Measurements from ENCODE around the gene CCDC102B.

CCDC102B gene

DNA sequence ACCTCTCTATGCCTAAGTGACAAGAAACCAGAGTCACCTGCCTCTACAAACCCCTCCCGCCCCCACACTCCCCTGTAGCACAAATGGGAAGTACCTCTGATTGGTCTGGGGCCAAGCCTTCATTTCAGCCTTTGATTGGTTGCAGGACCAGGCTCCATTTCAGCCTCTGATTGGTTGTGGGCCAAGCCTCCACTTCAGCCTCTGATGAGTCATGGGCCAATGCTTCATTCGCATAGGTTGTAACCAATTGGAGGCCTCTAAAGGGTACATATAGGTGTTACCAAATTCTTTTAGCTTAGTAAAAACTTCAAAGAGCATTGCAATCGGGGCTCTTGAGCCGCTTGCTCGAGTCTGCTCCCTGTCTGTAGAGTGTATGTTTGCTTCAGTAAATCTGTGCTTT lies 25.0 kb downstream of the CCDC102B start:
- DNase-seq (ENCODE audit: low read depth): no peak
- TF ChIP-seq, protein P1, sequence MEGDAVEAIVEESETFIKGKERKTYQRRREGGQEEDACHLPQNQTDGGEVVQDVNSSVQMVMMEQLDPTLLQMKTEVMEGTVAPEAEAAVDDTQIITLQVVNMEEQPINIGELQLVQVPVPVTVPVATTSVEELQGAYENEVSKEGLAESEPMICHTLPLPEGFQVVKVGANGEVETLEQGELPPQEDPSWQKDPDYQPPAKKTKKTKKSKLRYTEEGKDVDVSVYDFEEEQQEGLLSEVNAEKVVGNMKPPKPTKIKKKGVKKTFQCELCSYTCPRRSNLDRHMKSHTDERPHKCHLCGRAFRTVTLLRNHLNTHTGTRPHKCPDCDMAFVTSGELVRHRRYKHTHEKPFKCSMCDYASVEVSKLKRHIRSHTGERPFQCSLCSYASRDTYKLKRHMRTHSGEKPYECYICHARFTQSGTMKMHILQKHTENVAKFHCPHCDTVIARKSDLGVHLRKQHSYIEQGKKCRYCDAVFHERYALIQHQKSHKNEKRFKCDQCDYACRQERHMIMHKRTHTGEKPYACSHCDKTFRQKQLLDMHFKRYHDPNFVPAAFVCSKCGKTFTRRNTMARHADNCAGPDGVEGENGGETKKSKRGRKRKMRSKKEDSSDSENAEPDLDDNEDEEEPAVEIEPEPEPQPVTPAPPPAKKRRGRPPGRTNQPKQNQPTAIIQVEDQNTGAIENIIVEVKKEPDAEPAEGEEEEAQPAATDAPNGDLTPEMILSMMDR (conservative IDR thresholded peaks at IDR 0.05; ENCODE audit: low read length): no peak
- no peak overlapping the region for H3K4me3 ChIP-seq (ENCODE audit: low read length)

DNA sequence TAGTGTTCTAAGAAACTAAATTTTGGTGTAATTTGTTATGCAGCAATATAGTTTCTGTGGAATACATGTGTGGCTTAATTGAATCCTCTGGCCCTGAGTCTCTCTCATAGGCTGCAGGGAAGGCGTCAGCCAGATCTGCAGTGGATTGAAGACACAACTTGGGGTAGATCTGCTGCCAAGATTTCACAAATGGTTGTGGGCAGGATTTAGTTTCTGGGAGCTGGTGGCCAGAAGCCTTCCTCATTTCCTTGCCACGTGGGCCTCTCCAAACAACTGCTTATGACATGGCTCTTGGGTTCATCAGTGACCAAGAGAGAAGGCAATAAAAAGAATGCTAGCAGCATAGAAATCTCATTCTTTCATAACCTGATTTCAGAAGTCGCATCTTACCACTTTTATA lies 28.2 kb downstream of the CCDC102B start:
- DNase-seq (ENCODE audit: low read depth): peak; percentile 84
- no peak overlapping the region for H3K4me3 ChIP-seq (ENCODE audit: low read length)
- TF ChIP-seq, protein P1 (conservative IDR thresholded peaks at IDR 0.05; ENCODE audit: low read length): no peak

DNA sequence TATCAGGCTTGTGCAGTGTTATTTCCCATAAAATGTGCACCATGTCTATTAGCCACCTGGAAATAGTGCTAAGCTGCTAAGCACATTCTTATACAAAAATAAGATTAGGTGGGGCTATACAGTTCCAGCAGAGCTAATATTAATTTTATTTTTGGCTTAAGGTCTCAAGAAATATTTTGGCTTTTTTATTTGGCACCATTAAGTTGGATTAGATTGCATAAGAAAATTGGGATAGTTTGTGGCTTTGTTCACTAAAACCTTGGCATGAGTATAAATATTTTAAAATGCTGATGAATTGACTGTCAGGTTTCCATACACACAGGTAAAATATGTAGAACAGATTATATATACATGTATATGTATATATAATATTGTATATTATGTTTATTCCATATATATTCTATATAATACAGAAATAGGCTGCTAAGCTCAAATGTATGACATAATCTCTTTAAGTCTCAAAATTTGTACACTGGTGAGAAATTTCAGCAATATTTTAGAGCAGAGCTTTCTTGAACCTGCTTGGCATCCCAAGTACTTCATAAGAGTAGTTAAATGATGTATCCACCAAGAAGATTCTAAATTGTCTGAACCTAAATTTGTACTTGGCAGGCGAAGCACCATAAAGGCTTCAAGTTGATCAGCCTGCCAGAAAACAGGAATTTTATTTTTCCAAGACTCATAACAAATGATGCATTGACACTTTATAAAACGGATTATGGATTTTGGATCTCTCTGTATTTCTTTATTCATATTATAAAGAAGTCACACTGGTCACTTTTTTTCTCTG lies 32.6 kb downstream of the CCDC102B start:
- DNase-seq (ENCODE audit: low read depth): no peak
- no peak overlapping the region for H3K4me3 ChIP-seq (ENCODE audit: low read length)
- TF ChIP-seq, protein P1 (conservative IDR thresholded peaks at IDR 0.05; ENCODE audit: low read length): no peak

DNA sequence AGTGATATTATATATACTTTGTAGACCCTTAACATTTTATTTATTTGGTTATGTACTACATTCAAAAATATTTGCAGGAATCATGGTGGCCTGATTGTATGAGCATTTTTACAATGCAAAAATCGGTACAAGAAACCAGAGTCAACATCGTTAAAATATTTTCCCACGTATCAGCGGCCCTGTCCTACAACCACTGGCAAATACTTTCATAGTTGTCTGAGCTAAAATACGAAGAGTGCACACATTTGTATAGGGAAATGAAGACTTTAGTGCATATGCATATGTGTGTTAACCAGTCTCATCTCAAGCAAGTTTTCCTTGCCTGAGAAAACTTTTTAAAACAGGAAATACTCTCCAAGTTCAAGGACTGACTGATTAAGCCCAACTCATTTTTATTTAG lies 35.9 kb downstream of the CCDC102B start:
- no peak for DNase-seq (ENCODE audit: low read depth)
- no peak overlapping the region for H3K4me3 ChIP-seq (ENCODE audit: low read length)
- TF ChIP-seq, protein P1 (conservative IDR thresholded peaks at IDR 0.05; ENCODE audit: low read length): no peak

DNA sequence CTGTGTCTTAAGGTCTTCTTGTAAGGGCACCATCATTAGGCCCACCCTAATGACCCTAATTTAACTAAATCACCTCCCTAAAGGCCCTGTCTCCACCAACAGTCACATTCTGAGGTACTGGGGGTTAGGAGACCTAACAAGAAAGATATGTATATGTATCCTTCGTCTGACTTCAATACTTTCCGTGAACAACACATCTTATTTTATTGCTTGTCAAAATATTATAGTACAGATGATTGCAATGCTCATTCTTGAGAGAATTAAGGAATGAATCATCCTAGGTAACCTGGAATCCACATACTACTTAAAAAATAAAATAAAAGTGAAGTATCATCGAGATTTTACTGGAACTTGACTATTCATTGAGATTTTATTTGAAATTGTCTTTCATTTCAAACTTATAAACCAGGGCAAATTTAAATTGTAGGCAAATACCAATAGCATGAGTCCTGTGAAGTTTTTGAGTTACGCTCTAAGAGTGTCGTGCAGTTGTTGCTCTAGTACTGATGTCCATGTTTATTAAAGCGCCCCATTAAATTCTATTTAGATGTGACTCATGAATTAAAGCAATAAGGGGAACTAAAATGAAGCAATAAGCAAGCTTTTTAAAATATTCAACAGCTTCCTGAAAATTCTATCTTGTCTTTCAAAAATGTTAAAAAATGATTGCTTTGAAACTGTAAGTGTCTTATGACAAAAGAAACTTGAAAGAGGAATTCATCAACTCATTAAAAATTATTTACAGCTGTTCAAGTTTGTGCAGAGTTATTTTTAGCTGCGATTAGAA lies 40.0 kb downstream of the CCDC102B start:
- TF ChIP-seq, protein P1 (conservative IDR thresholded peaks at IDR 0.05; ENCODE audit: low read length): no peak
- DNase-seq (ENCODE audit: low read depth): peak; percentile 84
- H3K4me3 ChIP-seq (ENCODE audit: low read length): no peak overlapping the region

DNA sequence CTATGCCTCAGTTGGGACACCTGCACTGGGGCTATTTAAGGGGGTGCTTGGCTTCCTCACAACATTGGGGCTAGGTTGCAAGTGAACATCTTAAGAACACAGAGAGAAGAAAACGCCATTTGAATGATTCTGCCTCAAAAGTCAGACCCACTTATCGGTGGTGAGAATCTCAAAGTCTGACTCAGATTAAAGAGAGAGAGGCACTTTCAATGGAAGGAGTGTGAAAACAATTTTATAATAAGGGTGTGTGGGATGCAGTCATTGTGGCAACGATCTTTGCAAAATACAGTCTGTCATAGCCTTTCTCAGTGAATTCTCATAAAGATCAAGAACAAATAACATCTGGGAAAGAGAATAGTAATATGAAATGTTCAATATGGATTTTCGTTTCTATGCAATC lies 41.8 kb downstream of the CCDC102B start:
- DNase-seq (ENCODE audit: low read depth): no peak
- H3K4me3 ChIP-seq (ENCODE audit: low read length): no peak overlapping the region
- TF ChIP-seq, protein P1 (conservative IDR thresholded peaks at IDR 0.05; ENCODE audit: low read length): no peak
